ENCODE measurements around the gene EPS8L3.

DNA sequence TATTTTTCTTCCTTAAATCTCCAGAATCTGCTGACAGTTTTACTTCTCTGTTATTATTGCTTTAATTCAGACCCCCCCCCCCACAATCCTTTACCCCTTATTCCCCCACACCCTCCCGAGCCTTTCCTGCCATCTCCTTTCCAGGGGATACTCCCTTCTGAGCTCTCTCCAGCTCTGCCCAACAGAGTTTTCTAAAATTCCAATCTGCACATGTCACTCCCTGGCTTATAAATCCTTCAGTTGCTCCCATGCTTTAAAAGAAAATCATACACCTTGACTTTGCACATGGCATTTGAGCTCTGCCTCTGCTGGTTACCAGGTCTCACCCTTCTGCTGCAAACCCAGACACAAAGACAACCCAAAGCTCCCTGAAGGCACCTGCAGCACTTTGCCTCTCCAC, 11.7 kb upstream of the EPS8L3 start:
- no peak for TF ChIP-seq POLR2A (IDR thresholded peaks at IDR 0.05)
- TF ChIP-seq, protein P1, sequence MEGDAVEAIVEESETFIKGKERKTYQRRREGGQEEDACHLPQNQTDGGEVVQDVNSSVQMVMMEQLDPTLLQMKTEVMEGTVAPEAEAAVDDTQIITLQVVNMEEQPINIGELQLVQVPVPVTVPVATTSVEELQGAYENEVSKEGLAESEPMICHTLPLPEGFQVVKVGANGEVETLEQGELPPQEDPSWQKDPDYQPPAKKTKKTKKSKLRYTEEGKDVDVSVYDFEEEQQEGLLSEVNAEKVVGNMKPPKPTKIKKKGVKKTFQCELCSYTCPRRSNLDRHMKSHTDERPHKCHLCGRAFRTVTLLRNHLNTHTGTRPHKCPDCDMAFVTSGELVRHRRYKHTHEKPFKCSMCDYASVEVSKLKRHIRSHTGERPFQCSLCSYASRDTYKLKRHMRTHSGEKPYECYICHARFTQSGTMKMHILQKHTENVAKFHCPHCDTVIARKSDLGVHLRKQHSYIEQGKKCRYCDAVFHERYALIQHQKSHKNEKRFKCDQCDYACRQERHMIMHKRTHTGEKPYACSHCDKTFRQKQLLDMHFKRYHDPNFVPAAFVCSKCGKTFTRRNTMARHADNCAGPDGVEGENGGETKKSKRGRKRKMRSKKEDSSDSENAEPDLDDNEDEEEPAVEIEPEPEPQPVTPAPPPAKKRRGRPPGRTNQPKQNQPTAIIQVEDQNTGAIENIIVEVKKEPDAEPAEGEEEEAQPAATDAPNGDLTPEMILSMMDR (IDR thresholded peaks at IDR 0.05): no peak
